WTC11 (cell line): ENCODE data around the gene ABCA6. TPM values are rescaled to one million over a fixed set of nuclear protein-coding genes. Genes with fewer than 3 reads are reported as not detected.

Source experiments
- ATAC-seq: fragments of 200-7000 bp; cut with Tn5 transposase; 2 replicates; pipeline ENCODE4 v1.10.0; 2021; ENCODE audit warnings: mild to moderate bottlenecking, moderate library complexity
- CTCF ChIA-PET: fragments of 300-600 bp; sonication (Branson Sonifier 250); formaldehyde crosslinking; loops from one replicate; lab custom pipeline; 2021; ENCODE audit warnings: antibody characterized with exemption; lab: Charles Lee
- POLR2A ChIA-PET: fragments of 350-600 bp; sonication (Branson Sonifier 250); formaldehyde crosslinking; loops from one replicate; lab custom pipeline; 2021; ENCODE audit warnings: antibody characterized with exemption; lab: Charles Lee
- DNase-seq: peaks from one replicate; pipeline ENCODE4 v3.0.0; 2021; ENCODE audit warnings: low spot score
- H3K27ac Mint-ChIP-seq: 2 replicates; pipeline ENCODE4 v1.8.0; 2021; ENCODE audit warnings: mixed read lengths
- H3K27me3 Mint-ChIP-seq: 2 replicates; pipeline ENCODE4 v1.8.0; 2021; ENCODE audit warnings: low read depth, mild to moderate bottlenecking, moderate library complexity, mixed read lengths
- H3K36me3 Mint-ChIP-seq: 2 replicates; pipeline ENCODE4 v1.8.0; 2021; ENCODE audit warnings: mixed read lengths
- H3K4me1 Mint-ChIP-seq: 2 replicates; pipeline ENCODE4 v1.8.0; 2022; ENCODE audit warnings: mixed read lengths
- H3K4me3 Mint-ChIP-seq: 2 replicates; pipeline ENCODE4 v1.8.0; 2021; ENCODE audit warnings: mild to moderate bottlenecking, moderate library complexity, mixed read lengths
- H3K9me3 Mint-ChIP-seq: 2 replicates; pipeline ENCODE4 v1.8.0; 2021; ENCODE audit warnings: mixed read lengths
- CBFB ChIP-seq: sonication (generic); formaldehyde crosslinking; IDR thresholded peaks from 2 replicates; pipeline ENCODE4 v1.8.1; 2022; ENCODE audit warnings: mild to moderate bottlenecking, low read depth, missing genetic modification reagents
- ESRRA ChIP-seq: sonication (generic); formaldehyde crosslinking; IDR thresholded peaks from 2 replicates; pipeline ENCODE4 v1.8.1; 2022; ENCODE audit warnings: mild to moderate bottlenecking, missing genetic modification reagents, borderline replicate concordance
- GTF2I ChIP-seq: fragments of 250-450 bp; sonication (Bioruptor Pico); conservative IDR thresholded peaks from 2 replicates; pipeline ENCODE4 v1.4.0; 2021; ENCODE audit warnings: mild to moderate bottlenecking
- NFATC4 ChIP-seq: fragments of 250-450 bp; sonication (Bioruptor Pico); IDR thresholded peaks from 2 replicates; pipeline ENCODE4 v1.9.0; 2021; ENCODE audit warnings: mild to moderate bottlenecking
- NR1H2 ChIP-seq: sonication (generic); formaldehyde crosslinking; IDR thresholded peaks from 2 replicates; pipeline ENCODE4 v1.9.0; 2021; ENCODE audit warnings: mild to moderate bottlenecking, moderate library complexity, missing genetic modification reagents
- SOX15 ChIP-seq: fragments of 250-450 bp; sonication (Bioruptor Pico); IDR thresholded peaks from 2 replicates; pipeline ENCODE4 v1.9.0; 2021; ENCODE audit warnings: mild to moderate bottlenecking
- ZBTB21 ChIP-seq: sonication (generic); formaldehyde crosslinking; IDR thresholded peaks from 2 replicates; pipeline ENCODE4 v1.8.1; 2023; ENCODE audit warnings: mild to moderate bottlenecking, missing genetic modification reagents, borderline replicate concordance
- ZNF232 ChIP-seq: sonication (generic); formaldehyde crosslinking; IDR thresholded peaks from 2 replicates; pipeline ENCODE4 v1.8.0; 2022; ENCODE audit warnings: mild to moderate bottlenecking, missing genetic modification reagents
- total RNA-seq: library from RNA; stranded (reverse); gene quantifications from 3 replicates; pipeline ENCODE4 v1.2.3, GENCODE V29; 2021
- TF ChIP-seq, protein P1 (sequence below): sonication (generic); formaldehyde crosslinking; IDR thresholded peaks from 2 replicates; pipeline ENCODE4 v1.8.1; 2023; ENCODE audit warnings: mild to moderate bottlenecking, missing genetic modification reagents
- TF ChIP-seq, protein P2 (sequence below): sonication (generic); formaldehyde crosslinking; IDR thresholded peaks from 2 replicates; pipeline ENCODE4 v1.8.1; 2022; ENCODE audit warnings: low read depth, mild to moderate bottlenecking, moderate library complexity, missing genetic modification reagents, borderline replicate concordance
- TF ChIP-seq, protein P3 (sequence below): sonication (generic); formaldehyde crosslinking; conservative IDR thresholded peaks from 2 replicates; pipeline ENCODE4 v1.8.1; 2023; ENCODE audit warnings: mild to moderate bottlenecking, low read depth, missing genetic modification reagents, moderate library complexity
- TF ChIP-seq, protein P4 (sequence below): fragments of 250-450 bp; sonication (Bioruptor Pico); IDR thresholded peaks from 2 replicates; pipeline ENCODE4 v1.8.0; 2021; ENCODE audit warnings: mild to moderate bottlenecking
- TF ChIP-seq, protein P5 (sequence below): sonication (generic); formaldehyde crosslinking; IDR thresholded peaks from 2 replicates; pipeline ENCODE4 v1.8.1; 2023; ENCODE audit warnings: mild to moderate bottlenecking, missing genetic modification reagents
- TF ChIP-seq, protein P6 (sequence below): sonication (generic); formaldehyde crosslinking; IDR thresholded peaks from 2 replicates; pipeline ENCODE4 v1.8.1; 2022; ENCODE audit warnings: mild to moderate bottlenecking, missing genetic modification reagents, moderate library complexity, borderline replicate concordance
- TF ChIP-seq, protein P7 (sequence below): sonication (generic); formaldehyde crosslinking; IDR thresholded peaks from 2 replicates; pipeline ENCODE4 v1.8.1; 2023; ENCODE audit warnings: mild to moderate bottlenecking, missing genetic modification reagents, moderate library complexity

ABCA6 gene
- total RNA-seq, 1 experiment from 2014 or later = not detected

DNA sequence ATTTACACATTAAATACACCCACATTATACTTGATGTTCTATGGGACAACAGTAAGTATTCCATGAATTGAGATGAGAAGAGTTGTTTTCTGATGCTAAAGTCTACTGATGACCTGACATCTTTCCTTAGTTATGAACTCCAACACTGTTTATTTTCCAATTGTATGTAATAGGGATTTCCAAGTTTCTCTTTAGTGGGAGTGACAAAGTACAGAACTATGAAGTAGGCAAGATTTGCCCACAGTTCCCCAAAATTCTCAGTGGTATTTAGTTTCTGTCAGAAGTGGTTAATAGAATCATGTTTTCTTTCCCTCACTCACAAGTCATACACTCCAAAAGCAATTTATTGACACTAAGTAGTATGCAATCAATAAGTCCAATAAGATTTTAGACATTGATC lies 22.5 kb upstream of the ABCA6 start:
- TF ChIP-seq GTF2I (CRISPR knock-in tag) (no peak), NFATC4 (CRISPR knock-in tag) (no peak)
- TF ChIP-seq, protein P1, sequence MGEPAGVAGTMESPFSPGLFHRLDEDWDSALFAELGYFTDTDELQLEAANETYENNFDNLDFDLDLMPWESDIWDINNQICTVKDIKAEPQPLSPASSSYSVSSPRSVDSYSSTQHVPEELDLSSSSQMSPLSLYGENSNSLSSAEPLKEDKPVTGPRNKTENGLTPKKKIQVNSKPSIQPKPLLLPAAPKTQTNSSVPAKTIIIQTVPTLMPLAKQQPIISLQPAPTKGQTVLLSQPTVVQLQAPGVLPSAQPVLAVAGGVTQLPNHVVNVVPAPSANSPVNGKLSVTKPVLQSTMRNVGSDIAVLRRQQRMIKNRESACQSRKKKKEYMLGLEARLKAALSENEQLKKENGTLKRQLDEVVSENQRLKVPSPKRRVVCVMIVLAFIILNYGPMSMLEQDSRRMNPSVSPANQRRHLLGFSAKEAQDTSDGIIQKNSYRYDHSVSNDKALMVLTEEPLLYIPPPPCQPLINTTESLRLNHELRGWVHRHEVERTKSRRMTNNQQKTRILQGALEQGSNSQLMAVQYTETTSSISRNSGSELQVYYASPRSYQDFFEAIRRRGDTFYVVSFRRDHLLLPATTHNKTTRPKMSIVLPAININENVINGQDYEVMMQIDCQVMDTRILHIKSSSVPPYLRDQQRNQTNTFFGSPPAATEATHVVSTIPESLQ = no peak
- TF ChIP-seq, protein P2, sequence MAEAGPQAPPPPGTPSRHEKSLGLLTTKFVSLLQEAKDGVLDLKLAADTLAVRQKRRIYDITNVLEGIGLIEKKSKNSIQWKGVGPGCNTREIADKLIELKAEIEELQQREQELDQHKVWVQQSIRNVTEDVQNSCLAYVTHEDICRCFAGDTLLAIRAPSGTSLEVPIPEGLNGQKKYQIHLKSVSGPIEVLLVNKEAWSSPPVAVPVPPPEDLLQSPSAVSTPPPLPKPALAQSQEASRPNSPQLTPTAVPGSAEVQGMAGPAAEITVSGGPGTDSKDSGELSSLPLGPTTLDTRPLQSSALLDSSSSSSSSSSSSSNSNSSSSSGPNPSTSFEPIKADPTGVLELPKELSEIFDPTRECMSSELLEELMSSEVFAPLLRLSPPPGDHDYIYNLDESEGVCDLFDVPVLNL = no peak
- TF ChIP-seq, all 79 proteins: peak for 0
- Mint-ChIP-seq H3K4me3 (no peak overlapping the region), H3K9me3 (no peaks in the 10 kb centered on the region), H3K36me3 (no peaks in the 10 kb centered on the region), H3K27me3 (no peaks in the 10 kb centered on the region), H3K27ac (no peak overlapping the region), H3K4me1 (no peaks in the 10 kb centered on the region)
- no peak for ATAC-seq
- CTCF ChIA-PET = no interaction called here
- DNase-seq = no peak
- POLR2A ChIA-PET = no interaction called here

DNA sequence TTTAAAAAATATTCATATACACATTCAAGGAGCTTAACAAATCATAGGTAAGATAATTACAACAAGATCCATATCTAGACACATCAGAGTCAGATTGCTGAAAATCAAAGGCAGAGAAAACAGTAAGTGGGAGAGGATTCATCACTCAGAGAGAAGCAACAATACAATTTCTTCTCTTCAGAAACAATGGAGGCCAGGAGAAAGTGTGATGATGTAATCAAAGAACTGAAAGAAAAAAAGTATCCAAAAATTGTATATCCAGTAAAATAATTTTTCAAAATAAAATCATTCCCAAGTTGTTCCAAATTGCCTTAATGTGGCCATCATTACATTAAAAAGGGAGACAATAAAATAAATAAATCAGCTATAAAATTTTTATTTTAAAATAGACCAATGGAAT lies 17.7 kb upstream of the ABCA6 start:
- H3K27ac Mint-ChIP-seq = no peak overlapping the region
- no peak overlapping the region for H3K4me3 Mint-ChIP-seq
- TF ChIP-seq CBFB (CRISPR knock-in tag) = no peak
- TF ChIP-seq, protein P3, sequence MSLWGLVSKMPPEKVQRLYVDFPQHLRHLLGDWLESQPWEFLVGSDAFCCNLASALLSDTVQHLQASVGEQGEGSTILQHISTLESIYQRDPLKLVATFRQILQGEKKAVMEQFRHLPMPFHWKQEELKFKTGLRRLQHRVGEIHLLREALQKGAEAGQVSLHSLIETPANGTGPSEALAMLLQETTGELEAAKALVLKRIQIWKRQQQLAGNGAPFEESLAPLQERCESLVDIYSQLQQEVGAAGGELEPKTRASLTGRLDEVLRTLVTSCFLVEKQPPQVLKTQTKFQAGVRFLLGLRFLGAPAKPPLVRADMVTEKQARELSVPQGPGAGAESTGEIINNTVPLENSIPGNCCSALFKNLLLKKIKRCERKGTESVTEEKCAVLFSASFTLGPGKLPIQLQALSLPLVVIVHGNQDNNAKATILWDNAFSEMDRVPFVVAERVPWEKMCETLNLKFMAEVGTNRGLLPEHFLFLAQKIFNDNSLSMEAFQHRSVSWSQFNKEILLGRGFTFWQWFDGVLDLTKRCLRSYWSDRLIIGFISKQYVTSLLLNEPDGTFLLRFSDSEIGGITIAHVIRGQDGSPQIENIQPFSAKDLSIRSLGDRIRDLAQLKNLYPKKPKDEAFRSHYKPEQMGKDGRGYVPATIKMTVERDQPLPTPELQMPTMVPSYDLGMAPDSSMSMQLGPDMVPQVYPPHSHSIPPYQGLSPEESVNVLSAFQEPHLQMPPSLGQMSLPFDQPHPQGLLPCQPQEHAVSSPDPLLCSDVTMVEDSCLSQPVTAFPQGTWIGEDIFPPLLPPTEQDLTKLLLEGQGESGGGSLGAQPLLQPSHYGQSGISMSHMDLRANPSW (CRISPR knock-in tag) = no peak

DNA sequence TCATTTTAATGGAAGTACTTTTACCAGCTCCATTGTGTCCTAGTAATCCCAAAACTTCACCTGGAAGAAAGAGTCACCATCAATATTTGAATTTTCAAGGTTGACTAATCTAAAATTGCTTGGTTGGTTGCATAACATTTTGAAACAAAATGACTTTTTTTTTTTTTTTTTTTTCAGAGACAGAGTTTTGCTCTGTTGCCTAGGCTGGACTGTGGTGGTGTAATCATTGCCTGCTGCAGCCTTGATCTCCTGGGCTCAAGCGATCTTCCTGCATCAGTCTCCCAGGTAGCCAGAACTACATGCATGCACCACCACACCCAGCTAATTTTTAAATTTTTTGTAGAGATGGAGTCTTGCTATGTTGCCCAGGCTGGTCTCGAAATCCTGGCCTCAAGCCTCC lies 12.6 kb upstream of the ABCA6 start:
- no peak for DNase-seq
- ChIA-PET POLR2A (interaction anchor here (0.7 kb wide), 2 partner anchors 166 to 667 kb away, joined by 4 read pairs; no protein-coding TSS in a partner anchor), CTCF (interaction anchor here (0.8 kb wide), 1 partner anchor 124 kb away, joined by 3 read pairs; no protein-coding TSS in a partner anchor)
- Mint-ChIP-seq H3K4me1 (no peaks in the 10 kb centered on the region), H3K36me3 (no peaks in the 10 kb centered on the region), H3K27ac (no peak overlapping the region), H3K9me3 (no peaks in the 10 kb centered on the region), H3K4me3 (no peak overlapping the region), H3K27me3 (no peaks in the 10 kb centered on the region)
- no peak for ATAC-seq
- TF ChIP-seq, protein P4, sequence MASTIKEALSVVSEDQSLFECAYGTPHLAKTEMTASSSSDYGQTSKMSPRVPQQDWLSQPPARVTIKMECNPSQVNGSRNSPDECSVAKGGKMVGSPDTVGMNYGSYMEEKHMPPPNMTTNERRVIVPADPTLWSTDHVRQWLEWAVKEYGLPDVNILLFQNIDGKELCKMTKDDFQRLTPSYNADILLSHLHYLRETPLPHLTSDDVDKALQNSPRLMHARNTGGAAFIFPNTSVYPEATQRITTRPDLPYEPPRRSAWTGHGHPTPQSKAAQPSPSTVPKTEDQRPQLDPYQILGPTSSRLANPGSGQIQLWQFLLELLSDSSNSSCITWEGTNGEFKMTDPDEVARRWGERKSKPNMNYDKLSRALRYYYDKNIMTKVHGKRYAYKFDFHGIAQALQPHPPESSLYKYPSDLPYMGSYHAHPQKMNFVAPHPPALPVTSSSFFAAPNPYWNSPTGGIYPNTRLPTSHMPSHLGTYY = no peak
- no peak for TF ChIP-seq SOX15 (CRISPR knock-in tag)
- TF ChIP-seq, protein P5, sequence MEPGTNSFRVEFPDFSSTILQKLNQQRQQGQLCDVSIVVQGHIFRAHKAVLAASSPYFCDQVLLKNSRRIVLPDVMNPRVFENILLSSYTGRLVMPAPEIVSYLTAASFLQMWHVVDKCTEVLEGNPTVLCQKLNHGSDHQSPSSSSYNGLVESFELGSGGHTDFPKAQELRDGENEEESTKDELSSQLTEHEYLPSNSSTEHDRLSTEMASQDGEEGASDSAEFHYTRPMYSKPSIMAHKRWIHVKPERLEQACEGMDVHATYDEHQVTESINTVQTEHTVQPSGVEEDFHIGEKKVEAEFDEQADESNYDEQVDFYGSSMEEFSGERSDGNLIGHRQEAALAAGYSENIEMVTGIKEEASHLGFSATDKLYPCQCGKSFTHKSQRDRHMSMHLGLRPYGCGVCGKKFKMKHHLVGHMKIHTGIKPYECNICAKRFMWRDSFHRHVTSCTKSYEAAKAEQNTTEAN (CRISPR knock-in tag) = no peak
- TF ChIP-seq NR1H2 = no peak
- TF ChIP-seq ZBTB21 (CRISPR knock-in tag) = no peak
- TF ChIP-seq, protein P6, sequence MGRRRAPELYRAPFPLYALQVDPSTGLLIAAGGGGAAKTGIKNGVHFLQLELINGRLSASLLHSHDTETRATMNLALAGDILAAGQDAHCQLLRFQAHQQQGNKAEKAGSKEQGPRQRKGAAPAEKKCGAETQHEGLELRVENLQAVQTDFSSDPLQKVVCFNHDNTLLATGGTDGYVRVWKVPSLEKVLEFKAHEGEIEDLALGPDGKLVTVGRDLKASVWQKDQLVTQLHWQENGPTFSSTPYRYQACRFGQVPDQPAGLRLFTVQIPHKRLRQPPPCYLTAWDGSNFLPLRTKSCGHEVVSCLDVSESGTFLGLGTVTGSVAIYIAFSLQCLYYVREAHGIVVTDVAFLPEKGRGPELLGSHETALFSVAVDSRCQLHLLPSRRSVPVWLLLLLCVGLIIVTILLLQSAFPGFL (CRISPR knock-in tag) = no peak
- no peak for TF ChIP-seq ESRRA
- no peak for TF ChIP-seq ZNF232 (CRISPR knock-in tag)
- TF ChIP-seq, protein P7, sequence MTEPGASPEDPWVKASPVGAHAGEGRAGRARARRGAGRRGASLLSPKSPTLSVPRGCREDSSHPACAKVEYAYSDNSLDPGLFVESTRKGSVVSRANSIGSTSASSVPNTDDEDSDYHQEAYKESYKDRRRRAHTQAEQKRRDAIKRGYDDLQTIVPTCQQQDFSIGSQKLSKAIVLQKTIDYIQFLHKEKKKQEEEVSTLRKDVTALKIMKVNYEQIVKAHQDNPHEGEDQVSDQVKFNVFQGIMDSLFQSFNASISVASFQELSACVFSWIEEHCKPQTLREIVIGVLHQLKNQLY = no peak

More for the DNA sequence above, 17.7 kb upstream of the ABCA6 start:
- Mint-ChIP-seq H3K36me3 (no peaks in the 10 kb centered on the region), H3K27me3 (no peaks in the 10 kb centered on the region), H3K9me3 (no peaks in the 10 kb centered on the region), H3K4me1 (no peaks in the 10 kb centered on the region)
- no peak for DNase-seq
- POLR2A ChIA-PET = no interaction called here
- CTCF ChIA-PET = no interaction called here
- ATAC-seq = no peak
